Posterior vena cava (tissue), 2 donors: ENCODE results near the gene GSDMA. TPM values are rescaled to one million over a fixed set of nuclear protein-coding genes. Genes with fewer than 3 reads are reported as not detected.

Experiments used
- DNase-seq: peaks from one replicate; pipeline ENCODE4 v3.0.0-alpha.2; 2020; ENCODE audit warnings: low spot score
- intact Hi-C, 2 donors: fragments of 100-400 bp; cut with DNase I; formaldehyde crosslinking; loops; one replicate each; pipeline versions ENCODE4 v1.14.1 to v1.14.2; 2022 to 2023
- long read RNA-seq, 2 donors: library from polyadenylated mRNA; unstranded; transcript quantifications; one replicate each; pipeline ENCODE4 v2.0.0, GENCODE V29; 2020 to 2021
- total RNA-seq, 2 donors: library from RNA; stranded (reverse); fragmentation: NEBNext Ultra II Directional; extraction: Animal tissue kit (Norgen Biotek cat#: 25700); gene quantifications; one replicate each; pipeline ENCODE4 v1.2.1, GENCODE V29; 2021
- donor health status: DM: yes; HTN: yes; CAD: no.
- donor health status: DM: yes; HTN: yes; CAD: no.

Gene GSDMA, protein sequence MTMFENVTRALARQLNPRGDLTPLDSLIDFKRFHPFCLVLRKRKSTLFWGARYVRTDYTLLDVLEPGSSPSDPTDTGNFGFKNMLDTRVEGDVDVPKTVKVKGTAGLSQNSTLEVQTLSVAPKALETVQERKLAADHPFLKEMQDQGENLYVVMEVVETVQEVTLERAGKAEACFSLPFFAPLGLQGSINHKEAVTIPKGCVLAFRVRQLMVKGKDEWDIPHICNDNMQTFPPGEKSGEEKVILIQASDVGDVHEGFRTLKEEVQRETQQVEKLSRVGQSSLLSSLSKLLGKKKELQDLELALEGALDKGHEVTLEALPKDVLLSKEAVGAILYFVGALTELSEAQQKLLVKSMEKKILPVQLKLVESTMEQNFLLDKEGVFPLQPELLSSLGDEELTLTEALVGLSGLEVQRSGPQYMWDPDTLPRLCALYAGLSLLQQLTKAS
- total RNA-seq, result under 1 TPM; 0.19 to 0.57 TPM
- long read RNA-seq, donor 1, result 0 reads
- long read RNA-seq, donor 2, result 0 reads

GRCh38 chr17:39962642-39963220, at the start of gene GSDMA:
TSS of gene GSDMA (plus strand) at chr17:39963004. CDS start at chr17:39965688, 2,684 bp downstream.
- intact Hi-C loops, result no loop called here
- no peak for DNase-seq

DNA sequence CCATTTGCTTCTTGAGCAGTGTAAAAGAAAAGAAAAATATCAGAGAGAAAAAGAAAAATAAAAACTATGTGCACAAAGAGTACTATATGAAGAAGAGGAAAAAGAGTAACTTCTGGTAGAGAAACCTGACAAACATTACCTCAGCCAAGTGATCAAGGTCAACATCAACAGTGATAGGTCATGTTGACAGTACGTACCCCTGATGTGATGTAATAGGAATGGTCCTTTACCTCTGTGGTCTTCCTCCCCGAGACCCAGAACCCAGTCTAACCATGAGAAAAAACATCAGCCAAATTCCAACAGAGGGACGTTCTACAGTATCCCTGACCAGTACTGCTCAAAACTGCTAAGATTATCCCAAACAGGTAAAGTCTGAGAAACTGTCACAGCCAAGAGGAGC, 48.8 kb upstream of the GSDMA start:
- DNase-seq, result no peak
- intact Hi-C loops, result no loop called here

- no peak for DNase-seq
- intact Hi-C loops, result no loop called here
Observed at GRCh38 chr17:39915559-39915958, 47.2 kb upstream of the GSDMA start.

DNA sequence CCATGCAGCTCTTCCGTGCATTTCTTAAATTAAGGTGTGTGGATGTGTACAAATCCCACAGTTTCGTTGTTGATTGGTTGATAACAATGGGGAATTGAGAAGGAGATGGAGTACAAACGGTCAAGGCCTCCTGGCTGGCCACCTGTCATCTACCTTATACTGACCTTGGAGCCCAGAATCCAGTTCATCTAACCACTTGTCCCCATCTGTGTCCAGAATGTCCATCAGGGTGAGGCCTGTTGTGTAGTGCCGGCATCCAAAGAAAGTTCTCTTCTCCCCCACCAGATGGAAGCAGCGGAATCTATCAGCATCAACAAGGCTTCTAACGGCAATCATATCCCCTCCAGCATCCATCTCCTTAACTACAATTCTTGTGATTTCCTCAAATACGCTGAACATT, 45.9 kb upstream of the GSDMA start:
- no peak for DNase-seq
- intact Hi-C loops, result no loop called here

- intact Hi-C loops, result no loop called here
- no peak for DNase-seq
Observed at GRCh38 chr17:39919087-39919683, 43.6 kb upstream of the GSDMA start.

DNA sequence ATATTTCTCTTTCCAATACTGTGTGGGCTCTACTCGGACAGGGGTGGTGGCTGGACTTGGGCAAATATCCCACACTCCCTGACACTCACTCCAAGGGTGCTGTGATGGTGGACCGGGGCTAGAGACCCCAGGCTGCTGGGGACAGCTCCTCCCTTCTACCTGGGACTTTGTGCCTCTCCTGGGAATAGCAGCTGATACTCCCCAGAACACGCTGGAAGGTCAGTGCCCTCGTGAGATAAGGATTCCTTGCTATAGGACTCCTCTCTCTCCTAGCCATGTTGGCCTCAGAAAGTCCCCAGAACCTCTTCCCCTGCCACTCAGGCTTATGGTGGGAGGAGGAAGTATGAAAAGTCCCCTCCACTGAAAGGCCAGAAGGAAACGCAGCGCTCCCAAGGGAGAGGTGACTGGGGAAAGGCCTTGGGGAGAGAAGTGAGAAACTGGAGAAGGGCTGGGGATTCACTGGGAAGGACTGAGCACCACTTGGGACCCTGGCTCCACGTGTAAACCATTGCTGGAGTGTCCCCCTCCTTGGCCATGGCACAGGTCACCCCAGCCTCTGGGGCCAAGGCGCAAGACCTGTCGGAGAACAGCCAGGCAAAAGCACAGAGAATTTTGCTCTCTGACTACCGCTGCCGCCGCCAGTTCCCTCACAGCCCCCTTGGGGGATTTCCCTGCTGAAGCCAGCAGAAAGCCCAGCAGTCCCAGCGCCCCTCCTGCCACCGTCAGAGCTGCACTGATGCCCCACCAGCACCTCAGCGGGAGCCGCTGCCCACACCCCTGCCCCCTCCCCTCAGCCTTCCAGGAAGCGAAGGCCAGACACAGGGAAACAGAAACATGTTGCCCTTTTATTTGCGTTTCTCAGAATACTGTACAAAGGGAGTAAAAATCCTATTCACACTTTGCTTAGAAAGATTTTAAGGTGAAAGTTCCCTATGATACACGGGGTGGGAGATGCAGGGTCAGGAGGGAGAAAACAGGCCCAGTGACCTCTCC, 42.3 kb upstream of the GSDMA start:
- intact Hi-C loops, result no loop called here

DNA sequence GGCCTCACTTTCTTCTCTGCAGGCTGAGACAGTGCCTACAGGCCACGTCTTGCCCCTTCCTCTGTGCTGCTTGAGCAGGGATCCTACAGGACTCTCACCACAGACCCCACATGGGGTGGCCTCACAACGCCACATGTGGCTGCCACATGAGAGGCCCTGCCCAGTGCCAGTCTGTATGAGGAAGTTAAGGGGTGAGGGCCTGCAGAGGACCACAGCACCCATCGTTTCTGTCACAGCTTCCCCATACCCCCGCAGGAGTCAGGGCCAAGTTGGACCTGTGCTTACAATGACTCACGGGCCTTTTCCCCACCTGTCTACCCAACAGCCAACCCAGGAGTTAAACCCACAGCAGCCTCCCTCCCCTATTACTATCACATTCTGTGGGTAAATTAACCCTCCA, 41.5 kb upstream of the GSDMA start:
- DNase-seq, result no peak
- intact Hi-C loops, result no loop called here

More for the DNA sequence above, 42.3 kb upstream of the GSDMA start:
- DNase-seq, result no peak

- no peak for DNase-seq
- intact Hi-C loops, result no loop called here
Observed at GRCh38 chr17:39922006-39922405, 40.8 kb upstream of the GSDMA start.

GRCh38 chr17:39923230-39923629, 39.6 kb upstream of the GSDMA start:
- intact Hi-C loops, result no loop called here
- DNase-seq, result no peak

GRCh38 chr17:39923836-39924690, 38.7 kb upstream of the GSDMA start:
- intact Hi-C loops, result no loop called here
- DNase-seq, result no peak

DNA sequence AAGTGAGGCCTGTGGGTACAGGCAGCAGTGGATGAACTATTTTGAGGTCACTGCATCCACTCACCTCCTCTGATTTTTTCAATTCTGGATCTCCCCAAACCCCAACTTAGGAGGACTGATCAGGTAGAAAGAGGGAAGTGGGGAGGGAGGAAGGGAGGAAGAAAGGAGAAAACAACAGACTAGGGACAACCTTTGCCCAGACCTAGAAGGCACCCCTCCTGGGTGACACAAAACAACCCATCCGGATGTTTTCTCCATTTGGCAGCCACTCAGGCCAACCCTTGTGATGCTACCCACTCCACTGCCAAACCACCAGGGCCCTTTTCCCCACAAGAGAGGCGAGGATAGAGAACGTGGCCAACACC, 38.1 kb upstream of the GSDMA start:
- intact Hi-C loops, result no loop called here
- no peak for DNase-seq

DNA sequence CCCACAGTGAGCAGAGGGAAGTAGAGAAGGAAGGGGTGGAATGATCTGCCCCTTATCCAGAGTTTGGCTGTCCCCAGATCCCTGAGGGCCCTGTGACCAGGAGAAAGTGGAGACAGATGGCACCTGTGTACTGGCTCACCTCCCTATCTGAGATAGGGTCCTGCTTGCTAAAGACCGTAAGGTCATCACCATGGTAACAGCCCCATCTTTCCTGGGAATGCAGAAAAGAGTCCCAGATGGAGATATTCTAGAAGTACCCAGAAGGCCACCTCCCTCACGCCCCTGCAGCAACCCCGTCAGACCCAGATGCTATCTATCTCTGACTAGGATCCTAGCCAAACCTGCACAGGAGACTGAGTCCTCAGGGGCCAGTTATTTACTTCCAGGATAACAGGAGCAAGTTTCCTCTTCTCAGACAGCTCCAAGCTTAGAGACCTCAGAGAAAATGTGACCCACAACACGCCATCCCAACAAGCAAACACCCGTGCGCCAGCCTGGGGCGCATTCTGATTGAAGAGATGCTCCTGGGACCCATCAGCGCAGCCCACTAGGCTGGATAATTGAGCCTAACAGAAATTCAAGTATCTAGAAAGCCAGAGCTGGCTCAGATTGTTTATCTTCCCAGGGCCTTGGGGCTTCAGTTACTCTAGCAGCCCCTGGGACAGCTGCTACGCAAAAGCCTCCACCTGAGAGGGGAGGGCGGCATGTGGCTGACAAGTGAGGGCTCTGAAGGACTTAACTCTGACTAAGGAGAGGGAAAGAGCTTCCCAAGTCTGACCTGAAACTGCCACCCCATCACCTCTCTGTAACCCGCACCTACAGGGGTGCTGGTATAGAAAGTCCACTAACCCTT, 37.3 kb upstream of the GSDMA start:
- no peak for DNase-seq
- intact Hi-C loops, result no loop called here

DNA sequence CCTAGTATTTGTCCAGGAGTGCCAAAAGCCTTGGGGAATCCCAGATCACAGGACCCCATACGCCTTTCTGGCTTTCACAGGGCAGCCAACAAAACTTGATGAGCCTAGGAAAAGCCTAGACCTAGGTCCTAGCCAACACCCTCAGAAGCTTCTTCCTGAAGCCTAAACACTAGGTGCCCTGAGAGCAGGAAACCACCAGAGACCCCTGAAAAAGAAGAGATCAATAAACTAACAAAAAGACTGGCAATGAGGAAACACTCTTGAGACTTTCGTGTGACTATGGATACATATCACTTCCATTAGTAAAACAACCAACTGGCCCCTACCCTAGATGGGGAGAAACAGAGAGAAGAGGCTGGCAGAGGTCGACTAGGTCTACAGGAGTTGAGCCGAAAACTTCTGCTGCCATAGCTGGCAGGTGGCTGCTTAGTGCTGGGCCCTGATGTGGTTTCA, 36.6 kb upstream of the GSDMA start:
- intact Hi-C loops, result no loop called here
- no peak for DNase-seq

DNA sequence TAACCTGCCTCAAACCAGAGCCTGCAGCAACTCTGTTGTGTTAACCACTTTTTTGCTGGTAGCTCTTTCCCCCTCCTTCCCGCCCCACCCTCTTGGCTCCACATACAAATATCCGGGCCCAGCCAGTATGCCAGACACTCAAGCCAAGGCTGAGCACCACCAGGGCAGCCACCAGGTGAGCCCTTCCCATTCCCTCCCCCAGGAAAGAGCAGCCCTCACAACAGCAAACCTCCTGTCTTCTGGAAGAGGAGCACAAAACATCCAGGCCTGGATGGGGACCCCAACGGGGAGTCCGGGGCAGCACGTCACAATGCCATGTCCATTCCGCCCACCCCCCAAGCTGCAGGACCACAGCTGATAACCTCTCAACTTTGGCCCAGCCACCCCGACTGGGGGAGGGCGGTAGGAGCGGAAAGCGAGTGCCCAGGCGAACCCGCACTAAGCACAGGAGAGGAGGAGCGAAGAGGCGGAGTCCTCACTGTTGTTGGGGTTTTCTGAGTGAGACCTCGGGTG, 36.2 kb upstream of the GSDMA start:
- DNase-seq, result peak; percentile 85
- intact Hi-C loops, result no loop called here

DNA sequence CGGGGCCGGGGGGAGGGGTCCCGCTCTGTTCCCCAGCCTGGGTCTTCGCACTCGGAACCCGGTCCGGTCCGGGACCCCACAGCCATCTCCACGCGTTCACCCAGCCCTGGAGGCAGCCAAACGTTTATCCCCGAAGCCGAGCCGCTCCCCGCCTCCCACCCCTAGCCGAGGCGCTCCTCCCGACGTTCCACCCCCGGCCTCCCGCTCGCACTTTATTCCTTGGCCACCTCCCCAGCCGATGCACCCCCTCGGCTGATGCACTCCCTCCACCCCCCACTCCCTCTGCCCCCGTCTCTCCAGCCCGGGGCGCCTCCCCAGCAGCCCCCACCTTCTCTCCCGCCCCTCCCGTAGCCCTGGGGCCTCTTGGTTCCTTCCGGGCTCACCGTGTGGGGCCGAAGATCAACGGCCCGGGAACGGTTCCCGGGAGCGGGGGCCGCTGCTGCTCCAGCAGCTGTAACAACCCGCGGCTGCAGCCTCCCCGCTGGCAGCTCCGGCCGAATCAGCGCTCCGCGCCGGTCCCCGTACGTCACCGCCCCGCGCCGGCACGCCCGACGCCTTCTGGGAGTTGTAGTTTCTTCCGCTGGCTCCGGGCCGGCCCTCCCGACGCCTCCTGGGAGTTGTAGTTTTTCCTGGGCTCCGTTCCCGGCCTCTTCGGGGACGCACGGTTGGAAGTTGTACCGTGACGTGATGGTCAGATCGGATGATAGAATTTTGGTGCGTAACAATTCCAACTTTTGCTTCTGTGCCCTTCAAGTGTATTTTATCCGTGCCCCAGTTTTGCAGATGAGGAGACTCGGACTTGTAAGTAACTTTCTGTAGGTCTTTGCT, 35.5 kb upstream of the GSDMA start, which contains the start of the genes LRRC3C and ORMDL3:
Gene LRRC3C (plus strand): TSS at position 632 of the 828 bp plus-strand sequence. CDS start 13,792 bp downstream, outside the sequence.
Gene ORMDL3 (minus strand): TSS at position 501 of the 828 bp plus-strand sequence. CDS start 3,398 bp downstream, outside the sequence.
- intact Hi-C loops, result no loop called here
- peak; percentile 98 for DNase-seq
